Urothelium cell line (cell line): ENCODE results near the gene MAD2L1BP.
"Not testable (repeated sequence)": the region's sequence is repeated elsewhere in the genome, so short reads cannot be mapped to it uniquely, and the experiment has no call there.

Source experiments
- DNase-seq: peaks from one replicate; pipeline ENCODE4 v3.0.0; 2011; ENCODE audit warnings: low spot score, mixed read lengths
- FAIRE-seq: peaks from 2 replicates; lab custom pipeline; 2011; peaks lifted over from hg19 to GRCh38; lab: Jason Lieb, UNC

Gene MAD2L1BP

DNA sequence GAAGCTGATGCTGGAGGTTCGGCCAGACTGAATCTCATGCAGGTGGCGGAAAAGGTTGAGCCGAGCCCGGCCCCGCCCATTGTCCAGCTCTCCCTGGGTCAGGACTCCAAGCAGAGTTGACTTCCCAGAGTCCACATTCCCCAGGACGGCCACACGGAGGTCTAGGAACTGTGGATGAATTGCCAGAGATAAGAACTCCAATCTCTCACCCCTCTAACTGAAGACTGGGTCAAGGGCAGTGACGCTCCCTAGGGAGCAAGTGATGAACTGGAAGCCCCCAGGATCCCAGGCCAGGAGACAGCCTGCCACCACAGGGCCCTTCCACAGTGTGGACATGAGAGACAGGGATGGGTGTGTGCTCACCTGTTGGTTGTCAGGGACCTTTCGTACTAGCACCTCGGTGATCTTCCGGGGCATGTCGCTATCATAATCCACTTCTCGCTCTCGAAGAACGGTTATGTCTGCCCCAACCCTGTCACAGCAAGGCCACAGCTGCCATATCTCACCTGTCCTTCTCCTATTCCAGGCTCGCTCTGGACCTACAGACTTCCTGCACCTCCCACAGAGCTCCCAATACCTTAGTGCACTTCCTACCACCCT, 10.1 kb upstream of the MAD2L1BP start:
- no peak for DNase-seq

DNA sequence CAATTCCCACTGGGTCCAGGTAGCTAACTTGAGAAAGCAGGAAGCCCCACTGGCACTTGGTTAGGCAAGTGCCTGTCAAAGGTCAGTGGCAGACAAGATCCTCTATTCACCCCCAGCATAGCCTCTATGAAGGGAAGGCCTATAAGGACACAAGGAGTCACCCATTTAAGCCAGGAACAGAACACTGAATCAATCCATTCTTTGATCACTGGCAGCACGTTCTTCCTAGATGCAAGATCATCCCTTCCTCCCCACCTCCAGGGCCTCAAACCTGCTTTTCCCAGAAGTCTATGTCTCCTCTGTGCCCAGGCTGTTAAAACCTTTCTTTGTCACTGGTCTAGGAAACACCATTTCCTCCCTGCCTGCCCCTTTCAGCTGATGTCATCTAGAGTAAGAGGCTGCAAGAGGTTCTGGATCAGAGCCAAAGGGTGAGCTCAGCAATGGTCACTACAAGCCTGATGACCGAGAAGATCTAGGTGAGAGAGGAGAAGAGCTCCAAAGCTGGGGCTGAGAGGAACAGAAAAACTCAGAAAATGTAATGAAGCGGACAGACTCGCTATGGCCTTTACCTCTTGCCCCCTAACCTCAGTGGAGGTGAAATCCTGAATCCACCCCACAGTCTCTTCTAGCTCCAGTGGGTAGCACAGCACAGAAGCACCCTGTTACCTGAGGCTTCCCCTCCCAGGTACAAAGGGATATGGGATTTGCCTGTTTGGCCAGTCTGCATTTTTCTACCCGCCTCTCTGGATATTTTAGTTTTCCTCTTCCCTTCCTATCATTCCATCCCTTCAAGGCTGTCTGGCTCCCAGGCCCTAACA, 8.4 kb upstream of the MAD2L1BP start:
- peak; percentile 79 for DNase-seq
- FAIRE-seq: no peak

More for the DNA sequence above, 10.1 kb upstream of the MAD2L1BP start:
- no peak for FAIRE-seq

DNA sequence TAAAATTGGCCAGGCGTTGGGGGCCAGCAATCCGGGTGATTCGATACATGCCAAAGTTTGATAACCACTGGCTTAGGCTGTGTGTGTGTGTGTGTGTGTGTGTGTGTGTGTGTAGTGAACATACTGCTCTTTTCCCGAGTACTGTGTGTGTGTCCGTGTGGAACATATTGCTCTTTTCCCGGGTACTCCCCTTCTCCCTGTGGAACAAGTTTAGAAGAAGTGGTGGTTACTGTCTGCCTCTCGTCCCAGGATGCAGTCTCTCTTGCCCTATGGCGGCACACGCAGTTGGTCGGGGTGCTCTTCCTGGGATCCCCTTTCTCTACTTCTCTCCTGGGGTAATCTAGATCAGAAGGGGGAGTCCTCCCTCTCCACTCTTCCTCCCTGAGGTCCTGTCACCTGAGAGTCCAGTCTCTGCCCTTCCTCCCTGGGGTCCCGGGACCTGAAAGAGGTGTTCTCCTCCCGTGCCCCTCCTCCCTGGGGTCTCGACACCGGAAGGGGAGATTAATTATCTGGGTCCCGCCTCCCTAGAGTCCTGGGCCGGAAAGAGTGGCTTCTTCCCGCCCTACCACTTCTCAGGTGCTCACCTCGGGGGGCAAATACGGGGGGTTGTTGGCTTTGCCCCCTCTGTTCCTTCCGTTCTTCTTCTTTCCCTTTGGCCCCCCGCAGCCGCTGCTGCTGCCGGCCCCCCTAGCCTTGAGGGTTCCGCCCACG, 7.1 kb upstream of the MAD2L1BP start:
- FAIRE-seq (no peak), DNase-seq (peak; percentile 67)

DNA sequence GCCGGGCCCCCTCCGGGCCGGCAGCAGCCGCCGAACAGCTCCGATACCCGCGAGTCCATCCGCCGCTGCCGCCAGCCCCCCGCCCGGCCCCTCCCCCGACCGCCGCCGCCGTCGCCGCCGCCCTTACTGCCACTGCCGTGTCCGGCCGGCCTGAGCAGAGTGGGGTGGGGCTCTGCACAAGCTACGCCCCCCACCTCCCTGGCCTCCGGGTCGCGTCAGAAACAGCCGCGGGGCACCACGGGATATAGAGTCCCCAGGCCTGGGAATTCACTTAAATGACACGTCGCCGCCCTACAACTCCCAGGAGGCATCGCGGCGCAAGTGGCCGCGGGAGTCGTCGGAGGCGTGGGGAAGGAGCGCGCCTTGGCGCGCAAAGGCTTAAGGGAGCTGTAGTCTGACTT, 6.5 kb upstream of the MAD2L1BP start, which contains the start of gene GTPBP2:
GTPBP2 (minus strand) TSS at position 161 of the 401 bp plus-strand sequence; CDS start at position 59, 102 bp downstream.
- DNase-seq: peak; percentile 97
- peak; percentile 27 for FAIRE-seq

DNA sequence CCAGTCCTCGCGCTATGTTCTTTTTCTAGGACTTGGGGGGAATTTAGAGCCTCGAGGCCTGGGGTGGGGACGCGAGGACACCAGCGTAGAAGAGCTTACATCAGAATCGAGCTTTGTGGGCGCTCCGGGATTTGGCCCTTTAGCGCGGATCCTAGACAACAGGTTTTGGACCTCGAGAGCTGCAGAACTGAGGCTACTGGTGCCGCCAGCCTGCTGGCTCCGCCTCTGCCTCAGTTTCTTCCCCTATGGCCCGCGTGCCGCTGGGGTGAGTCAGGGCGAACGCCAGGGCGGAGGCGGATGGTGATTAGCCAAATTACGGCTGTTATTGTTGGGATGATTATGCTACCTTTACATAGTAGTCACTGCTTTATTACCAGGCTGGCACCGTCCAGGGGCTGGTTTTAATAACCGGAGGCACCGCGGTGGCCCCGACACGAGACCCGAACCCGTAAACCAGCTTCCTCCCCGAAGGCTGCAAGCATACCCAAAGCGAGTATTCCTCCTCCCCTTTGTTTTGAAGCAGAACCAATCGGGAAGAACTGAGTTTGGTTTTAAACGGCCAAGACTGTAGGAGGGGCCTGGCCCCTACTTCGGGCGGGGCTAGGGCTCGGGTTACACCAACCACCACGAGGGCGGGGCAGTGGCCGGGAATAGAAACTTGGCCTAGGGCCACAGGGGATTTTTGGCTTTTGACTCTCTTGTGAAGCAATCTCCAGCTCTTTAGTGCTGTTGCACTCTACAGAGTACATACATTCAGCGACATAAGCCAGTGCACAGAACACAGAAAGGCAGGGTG, 5.9 kb upstream of the MAD2L1BP start:
- FAIRE-seq (peak; percentile 13), DNase-seq (peak; percentile 98)

DNA sequence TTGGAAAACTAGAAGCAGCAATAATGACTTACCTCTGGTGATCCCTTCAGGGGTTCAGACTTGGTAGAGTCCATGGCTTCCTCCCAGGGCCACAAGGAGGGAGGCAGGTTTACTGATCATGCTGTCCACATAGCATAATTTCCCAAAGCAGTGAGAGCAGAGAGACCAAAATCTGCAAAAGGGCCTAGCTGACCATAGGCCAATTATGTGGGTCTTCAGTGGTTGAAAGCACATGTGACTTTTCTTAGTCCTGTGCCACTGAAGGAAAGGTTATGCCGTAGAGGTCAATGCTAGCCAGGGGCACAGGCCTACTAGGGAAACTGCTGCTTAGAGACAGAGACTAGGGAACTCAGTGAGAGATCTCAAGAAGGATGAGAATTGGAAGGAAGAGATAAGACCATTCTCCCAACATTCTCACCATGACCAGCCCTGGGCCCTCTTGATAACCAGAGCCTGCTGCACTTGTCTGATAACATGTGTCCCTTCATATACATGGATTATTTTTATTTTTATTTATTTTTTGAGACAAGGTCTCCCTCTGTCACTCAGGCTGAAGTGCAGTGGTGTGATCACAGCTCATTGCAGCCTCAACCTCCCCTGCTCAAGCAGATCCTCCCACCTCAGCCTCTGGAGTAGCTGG, 4.5 kb upstream of the MAD2L1BP start:
- DNase-seq: no peak
- no peak for FAIRE-seq

DNA sequence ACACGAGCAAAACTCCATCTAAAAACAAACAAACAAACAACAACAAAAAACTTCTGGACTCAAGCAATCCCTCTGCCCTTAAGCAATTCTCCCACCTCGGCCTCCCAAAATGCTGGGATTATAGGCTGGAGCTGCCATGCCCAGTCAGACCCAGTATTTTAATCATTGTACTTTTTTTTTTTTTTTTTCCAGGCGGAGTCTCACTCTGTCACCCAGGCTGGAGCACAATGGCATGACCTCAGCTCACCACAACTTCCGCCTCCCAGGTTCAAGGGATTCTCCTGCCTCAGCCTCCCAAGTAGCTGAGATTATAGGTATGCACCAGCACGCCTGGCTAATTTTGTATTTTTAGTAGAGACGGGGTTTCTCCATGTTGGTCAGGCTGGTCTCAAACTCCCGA, 2.6 kb upstream of the MAD2L1BP start:
- not testable (repeated sequence) for FAIRE-seq, DNase-seq

DNA sequence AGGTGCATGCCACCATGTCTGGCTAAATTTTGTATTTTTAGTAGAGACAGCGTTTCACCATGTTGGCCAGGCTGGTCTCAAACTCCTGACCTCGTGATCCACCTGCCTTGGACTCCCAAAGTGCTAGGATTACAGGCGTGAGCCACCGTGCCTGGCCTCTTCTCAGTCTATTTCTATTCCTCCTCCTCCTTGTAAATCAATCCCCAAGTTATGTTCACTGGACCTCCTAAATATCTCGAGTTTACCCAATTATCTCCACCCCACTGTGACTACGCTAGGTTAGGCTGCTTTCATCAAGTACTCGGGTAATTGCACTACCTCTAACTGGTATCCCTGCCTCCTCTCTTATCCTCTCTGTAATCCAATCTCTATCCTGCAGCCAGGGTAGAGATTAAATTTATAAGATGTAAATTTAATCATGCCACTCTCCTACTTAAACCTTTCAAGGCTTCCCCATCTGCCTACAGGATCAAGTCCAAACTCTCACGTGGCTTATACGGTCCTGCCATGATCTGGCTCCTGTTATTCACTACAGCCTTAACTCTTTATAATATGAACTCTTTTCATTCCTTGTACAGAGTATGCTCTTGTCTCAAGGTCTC, 837 bp upstream of the MAD2L1BP start:
- no peak for FAIRE-seq

DNA sequence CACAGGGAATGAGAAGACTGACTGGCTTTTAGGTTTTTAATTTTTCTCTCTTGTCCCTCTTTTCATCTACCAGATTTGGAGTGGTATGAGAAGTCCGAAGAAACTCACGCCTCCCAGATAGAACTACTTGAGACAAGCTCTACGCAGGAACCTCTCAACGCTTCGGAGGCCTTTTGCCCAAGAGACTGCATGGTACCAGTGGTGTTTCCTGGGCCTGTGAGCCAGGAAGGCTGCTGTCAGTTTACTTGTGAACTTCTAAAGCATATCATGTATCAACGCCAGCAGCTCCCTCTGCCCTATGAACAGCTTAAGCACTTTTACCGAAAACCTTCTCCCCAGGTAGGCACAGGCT, 644 bp downstream of the MAD2L1BP start:
- peak; percentile 10 for DNase-seq
- FAIRE-seq: no peak

More for the DNA sequence above, 837 bp upstream of the MAD2L1BP start:
- no peak for DNase-seq

DNA sequence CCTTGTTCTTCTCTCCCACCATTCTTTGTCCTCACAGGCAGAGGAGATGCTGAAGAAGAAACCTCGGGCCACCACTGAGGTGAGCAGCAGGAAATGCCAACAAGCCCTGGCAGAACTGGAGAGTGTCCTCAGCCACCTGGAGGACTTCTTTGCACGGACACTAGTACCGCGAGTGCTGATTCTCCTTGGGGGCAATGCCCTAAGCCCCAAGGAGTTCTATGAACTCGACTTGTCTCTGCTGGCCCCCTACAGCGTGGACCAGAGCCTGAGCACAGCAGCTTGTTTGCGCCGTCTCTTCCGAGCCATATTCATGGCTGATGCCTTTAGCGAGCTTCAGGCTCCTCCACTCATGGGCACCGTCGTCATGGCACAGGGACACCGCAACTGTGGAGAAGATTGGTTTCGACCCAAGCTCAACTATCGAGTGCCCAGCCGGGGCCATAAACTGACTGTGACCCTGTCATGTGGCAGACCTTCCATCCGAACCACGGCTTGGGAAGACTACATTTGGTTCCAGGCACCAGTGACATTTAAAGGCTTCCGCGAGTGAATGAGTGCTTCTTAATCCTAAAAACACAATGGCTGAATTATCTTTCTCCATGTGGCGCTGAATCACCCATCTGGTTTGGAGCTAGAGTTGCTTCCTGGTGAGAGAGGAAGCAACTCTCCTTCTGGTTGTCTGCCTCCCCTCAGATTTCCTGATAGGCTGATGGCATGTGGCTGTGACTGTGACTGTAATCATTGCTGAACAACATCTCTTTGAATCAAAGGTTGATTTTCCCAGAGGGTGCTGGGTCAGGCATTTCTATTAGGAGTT, 4.6 kb downstream of the MAD2L1BP start:
- FAIRE-seq: no peak
- DNase-seq: no peak

DNA sequence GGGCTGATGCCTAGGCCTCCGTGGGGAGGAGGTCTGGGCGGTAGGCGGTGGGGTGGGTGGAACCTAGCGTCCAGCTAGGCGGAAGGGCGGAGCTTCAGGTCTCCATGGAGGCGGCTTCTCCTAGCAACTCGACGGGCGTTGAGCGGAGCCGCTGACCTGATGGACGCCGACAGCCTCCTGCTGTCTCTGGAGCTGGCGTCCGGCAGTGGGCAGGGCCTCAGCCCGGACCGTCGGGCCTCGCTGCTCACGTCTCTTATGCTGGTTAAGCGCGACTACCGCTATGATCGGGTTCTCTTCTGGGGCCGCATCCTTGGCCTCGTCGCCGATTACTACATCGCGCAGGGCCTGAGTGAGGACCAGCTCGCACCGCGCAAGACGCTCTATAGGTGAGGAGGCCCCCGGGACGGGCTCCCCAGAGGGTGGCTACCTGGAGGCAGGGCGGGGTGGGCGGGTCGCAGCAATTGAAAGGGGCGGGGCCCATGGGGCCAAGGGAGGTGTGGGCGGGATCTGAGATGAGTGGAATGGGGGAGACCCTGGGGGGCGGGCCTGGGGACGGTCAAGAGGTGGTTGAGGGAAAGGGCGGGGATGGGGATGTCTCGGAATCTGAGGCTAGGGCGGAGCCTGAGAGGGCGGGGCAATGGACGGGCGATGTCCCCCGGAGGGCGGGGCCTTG, 9.4 kb downstream of the MAD2L1BP start, which contains the start of gene RSPH9:
RSPH9 (plus strand) TSS at position 97 of the 673 bp plus-strand sequence; CDS start at position 160, 63 bp downstream.
- DNase-seq: no peak
- no peak for FAIRE-seq

DNA sequence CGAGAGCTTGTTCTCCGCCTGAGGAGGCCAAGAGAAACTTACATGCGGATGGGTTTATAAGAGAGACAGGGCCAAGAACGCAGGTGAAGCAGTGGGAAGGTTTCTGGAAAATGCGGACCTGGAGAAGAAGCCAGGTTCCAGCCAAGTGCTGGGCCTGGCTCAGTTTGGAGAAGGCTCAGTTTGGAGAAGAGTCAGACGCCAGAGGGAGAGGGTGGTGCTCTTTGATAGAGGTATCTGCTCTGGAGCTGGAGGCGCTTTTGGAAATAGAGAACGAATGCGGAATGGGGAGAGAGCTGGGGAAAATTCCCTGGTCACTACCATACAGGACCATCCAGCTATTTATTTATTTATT, 9.9 kb downstream of the MAD2L1BP start:
- FAIRE-seq (no peak), DNase-seq (no peak)

DNA sequence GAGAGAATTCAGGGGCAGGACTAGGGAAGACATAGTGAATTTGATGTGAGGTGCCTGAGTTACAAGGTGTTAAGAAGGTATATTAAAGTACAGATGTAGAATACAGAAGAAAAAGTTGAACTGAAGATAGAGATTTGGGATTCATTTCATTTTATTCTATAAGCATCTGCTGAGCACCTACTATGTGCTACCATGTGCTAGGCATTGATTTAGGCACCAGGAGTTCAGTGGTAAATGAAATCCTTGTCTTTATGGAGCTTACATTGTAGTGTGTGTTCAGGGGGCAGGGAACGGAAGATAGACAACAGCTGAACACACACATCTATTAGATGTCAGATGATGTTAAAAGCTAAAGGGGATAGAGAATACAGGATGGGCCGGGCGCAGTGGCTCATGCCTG, 12.0 kb downstream of the MAD2L1BP start:
- DNase-seq: no peak
- no peak for FAIRE-seq

DNA sequence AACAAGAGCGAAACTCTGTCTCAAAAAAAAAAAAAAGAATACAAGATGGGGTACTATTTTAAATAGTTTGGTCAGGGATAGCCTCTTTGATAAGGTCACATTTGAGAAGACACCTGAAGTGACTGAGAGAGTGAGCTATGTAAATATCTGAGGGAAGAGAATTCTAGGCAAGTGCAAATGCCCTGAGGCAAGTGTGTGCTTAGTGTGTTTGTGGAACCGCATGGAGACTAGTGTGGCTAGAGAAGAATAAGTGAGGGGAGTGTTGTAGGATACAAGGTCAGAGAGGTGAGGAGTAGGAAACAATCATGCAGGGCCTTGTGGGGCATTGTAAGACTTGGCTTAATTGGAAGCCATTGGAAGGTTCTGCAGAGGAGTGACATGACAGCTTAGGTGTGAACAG, 12.6 kb downstream of the MAD2L1BP start:
- FAIRE-seq: no peak

DNA sequence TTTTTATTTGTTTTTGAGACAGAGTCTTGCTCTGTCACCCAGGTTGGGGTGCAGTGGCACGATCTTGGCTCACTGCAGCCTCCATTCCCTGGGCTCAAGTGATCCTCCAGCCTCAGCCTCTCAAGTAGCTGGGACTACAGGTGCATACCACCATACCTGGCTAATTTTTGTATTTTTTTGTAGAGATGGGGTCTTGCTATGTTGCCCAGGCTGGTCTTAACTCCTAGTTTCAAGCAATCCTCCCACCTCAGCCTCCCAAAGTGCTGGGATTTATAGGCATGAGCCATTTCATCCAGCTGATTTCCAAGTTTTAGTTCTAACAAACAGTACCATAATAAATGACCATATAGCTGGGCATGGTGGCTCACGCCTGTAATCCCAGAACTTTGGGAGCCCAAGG, 17.2 kb downstream of the MAD2L1BP start:
- FAIRE-seq, DNase-seq: not testable (repeated sequence)

More for the DNA sequence above, 12.6 kb downstream of the MAD2L1BP start:
- DNase-seq: no peak

DNA sequence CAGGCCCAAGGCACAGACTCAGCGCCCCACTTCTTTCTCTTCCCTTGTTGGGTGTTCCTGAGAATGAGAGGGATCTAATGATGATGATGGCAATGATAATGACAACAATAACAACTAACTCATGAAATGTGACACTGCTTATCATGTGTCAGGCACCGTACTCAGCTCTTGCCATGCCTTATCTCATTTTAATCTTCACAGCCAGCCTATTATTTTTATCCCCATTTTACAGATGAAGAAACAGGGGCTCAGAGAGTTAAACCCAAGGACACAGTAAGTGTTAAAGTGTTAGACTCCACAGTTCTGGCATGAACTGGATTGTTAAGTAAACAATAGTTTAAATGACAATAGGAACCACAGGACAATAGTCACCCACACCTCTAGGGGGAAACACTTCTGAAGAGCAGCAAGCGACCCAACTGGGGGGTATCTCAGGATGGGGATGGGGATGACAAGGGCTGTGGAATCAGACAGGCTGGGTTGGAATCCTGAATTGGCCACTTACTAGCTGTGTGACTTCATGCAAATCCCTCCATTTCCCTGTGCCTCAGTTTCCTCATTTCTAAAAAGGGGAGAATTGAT, 21.7 kb downstream of the MAD2L1BP start:
- no peak for FAIRE-seq
- DNase-seq: no peak

DNA sequence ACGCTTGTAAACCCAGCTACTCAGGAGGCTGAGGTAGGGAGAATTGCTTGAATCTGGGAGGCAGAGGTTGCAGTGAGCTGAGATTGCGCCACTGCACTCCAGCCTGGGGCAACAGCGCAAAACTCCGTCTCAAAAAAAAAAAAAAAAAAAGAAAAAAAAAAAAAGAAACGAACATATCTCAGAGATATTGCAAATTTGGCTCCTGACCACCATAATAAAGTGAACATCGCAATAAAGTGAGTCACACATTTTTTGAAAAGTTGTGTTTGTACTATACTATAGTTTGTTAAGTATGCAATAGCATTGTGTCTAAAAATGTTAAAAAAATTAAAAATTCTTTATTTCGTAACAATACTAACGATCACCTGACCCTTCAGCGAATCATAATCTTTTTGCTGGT, 22.5 kb downstream of the MAD2L1BP start:
- DNase-seq (no peak), FAIRE-seq (no peak)

DNA sequence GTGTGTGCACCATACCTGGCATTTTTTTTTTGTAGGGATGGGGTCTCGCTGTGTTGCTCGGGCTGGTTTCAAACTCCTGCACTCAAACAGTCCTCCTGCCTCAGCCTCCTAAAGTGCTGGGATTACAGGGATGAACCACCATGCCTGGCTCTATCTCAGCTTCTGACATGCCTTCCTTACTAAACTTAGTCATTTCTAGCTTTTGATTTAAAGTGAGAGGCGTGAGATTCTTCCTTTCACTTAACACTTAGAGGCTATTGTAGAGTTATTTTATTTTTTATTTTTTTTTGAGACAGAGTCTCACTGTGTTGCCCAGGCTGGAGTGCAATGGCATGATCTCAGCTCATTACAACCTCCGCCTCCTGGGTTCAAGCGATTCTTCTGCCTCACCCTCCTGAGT, 27.3 kb downstream of the MAD2L1BP start:
- DNase-seq, FAIRE-seq: not testable (repeated sequence)
